ENCODE measurements around the gene AUTS2. TPM values are rescaled to one million over a fixed set of nuclear protein-coding genes. Genes with fewer than 3 reads are reported as not detected.

AUTS2 gene
- total RNA-seq, 1 experiment from 2014 or later = 42.1 TPM

DNA sequence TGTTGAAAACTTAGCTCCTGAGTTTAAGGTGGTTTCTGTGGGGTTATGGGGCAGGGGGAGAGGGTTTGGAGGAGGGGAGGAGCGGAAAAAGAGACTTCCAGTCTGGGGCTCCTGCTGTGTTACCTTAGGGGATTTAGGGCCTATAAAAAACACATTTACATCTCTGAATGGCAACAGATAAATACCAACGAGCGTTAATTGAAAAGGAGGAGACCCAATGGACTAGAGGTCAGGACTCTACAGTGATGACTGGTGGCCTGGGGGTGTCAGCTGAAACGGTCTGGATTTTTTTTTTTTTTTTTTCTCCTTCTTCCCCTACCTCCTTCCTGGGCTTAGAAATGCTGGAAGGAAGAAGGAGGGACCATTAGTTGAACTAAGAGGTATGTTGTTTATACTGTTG is 47.4 kb downstream of the AUTS2 start:
- BruUV-seq (replicated peaks) = no TSS peak
- POLR2A ChIA-PET (ENCODE audit: low non-redundant PET) = no interaction called here
- DNase-seq (ENCODE audit: low spot score) = no peak
- H3K4me1 ChIP-seq (ENCODE audit: insufficient read depth, low read length, poor library complexity, severe bottlenecking) = peaks cover 7% of the 10 kb centered on the region
- no peaks in the 10 kb centered on the region for H3K36me3 ChIP-seq (ENCODE audit: insufficient read depth, low read length, poor library complexity, severe bottlenecking)
- no peaks in the 10 kb centered on the region for H3K27me3 ChIP-seq (replicated peaks; ENCODE audit: insufficient read depth, low read depth, low read length, poor library complexity)
- H3K9me3 ChIP-seq (ENCODE audit: low read depth, low read length, poor library complexity, severe bottlenecking) = no peaks in the 10 kb centered on the region
- TF ChIP-seq EZH2 (IDR thresholded peaks at IDR 0.05; ENCODE audit: borderline replicate concordance, low read depth, low read length, poor library complexity, severe bottlenecking) (no peak), CTCF (conservative IDR thresholded peaks at IDR 0.05; ENCODE audit: low read depth, low read length) (no peak)
- intact Hi-C loops (cut with micrococcal nuclease; ENCODE audit: unreplicated experiment) = no loop called here
- no peak overlapping the region for H3K27ac ChIP-seq (ENCODE audit: low read depth, low read length, poor library complexity, severe bottlenecking)
- no peak overlapping the region for H3K4me3 ChIP-seq (ENCODE audit: low read depth, low read length, poor library complexity, severe bottlenecking)
- CTCF ChIA-PET = no interaction called here

DNA sequence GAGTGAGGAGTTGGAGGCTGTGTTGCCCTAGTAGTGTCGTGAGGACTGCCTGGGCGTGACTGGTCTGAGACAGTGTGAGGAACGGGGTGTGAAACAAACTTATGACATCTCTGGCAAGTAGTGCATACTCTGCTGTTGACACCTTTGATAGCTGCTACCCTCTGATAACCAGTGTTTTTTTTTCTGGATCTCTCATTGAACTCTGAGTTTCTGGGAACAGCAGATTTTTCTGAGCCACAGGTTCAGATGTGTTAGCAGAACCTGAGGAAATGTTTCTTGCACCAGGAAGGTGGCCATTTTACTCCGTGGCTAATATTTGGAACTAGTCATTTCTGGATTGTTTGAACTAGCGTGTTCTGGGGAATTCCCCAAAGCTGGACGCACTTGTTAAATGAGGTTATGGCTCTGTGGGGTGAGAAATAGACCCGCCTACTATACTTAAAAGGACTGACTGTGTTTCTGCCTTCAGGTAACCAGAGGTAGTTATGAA is 52.9 kb downstream of the AUTS2 start:
- BruUV-seq (replicated peaks) = no TSS peak
- no peak overlapping the region for H3K4me3 ChIP-seq (ENCODE audit: low read depth, low read length, poor library complexity, severe bottlenecking)
- H3K27ac ChIP-seq (ENCODE audit: low read depth, low read length, poor library complexity, severe bottlenecking) = no peak overlapping the region
- no peaks in the 10 kb centered on the region for H3K36me3 ChIP-seq (ENCODE audit: insufficient read depth, low read length, poor library complexity, severe bottlenecking)
- H3K4me1 ChIP-seq (ENCODE audit: insufficient read depth, low read length, poor library complexity, severe bottlenecking) = peaks cover 22% of the 10 kb centered on the region
- DNase-seq (ENCODE audit: low spot score) = no peak
- H3K27me3 ChIP-seq (replicated peaks; ENCODE audit: insufficient read depth, low read depth, low read length, poor library complexity) = no peaks in the 10 kb centered on the region
- ChIA-PET POLR2A (ENCODE audit: low non-redundant PET) (no interaction called here), CTCF (no interaction called here)
- no peak for TF ChIP-seq EZH2 (IDR thresholded peaks at IDR 0.05; ENCODE audit: borderline replicate concordance, low read depth, low read length, poor library complexity, severe bottlenecking)
- no peak for TF ChIP-seq CTCF (conservative IDR thresholded peaks at IDR 0.05; ENCODE audit: low read depth, low read length)
- no peaks in the 10 kb centered on the region for H3K9me3 ChIP-seq (ENCODE audit: low read depth, low read length, poor library complexity, severe bottlenecking)
- intact Hi-C loops (cut with micrococcal nuclease; ENCODE audit: unreplicated experiment) = no loop called here

DNA sequence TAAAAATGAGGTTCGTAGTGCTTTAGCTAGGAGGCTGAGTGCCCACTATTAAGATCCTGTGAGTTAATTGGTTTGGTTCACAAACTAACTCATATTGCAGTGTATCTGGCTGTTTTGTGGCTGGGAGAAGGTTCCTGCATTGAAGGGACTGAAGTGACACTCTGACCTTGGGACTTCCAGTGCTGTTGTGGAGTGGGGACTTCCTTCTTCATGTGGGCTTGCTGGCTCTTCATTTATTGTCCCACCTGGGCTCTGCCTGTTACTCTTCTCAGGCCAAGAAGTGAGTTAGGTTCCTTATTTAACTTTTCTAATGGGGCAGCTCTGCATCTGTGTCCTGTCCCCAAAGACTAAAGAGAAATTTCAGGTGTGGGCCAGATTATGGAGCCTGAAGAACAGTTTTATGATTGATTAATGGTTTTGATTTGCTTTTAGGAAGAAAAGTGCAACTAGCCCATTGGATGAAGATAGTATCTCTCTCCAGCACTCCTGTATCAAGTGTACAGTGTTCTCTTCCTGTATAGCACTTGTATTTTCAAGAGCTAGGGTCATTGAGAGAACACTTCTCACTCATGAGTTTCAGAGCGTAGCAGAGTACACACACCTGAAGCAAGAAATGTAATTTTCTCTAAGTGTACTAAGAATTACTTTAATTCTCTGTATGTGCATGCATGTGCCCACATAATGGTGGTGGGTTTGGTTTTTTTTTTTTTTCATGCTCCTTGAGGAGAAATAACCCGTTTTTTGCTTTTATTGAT is 54.8 kb downstream of the AUTS2 start:
- H3K4me3 ChIP-seq (ENCODE audit: low read depth, low read length, poor library complexity, severe bottlenecking) = no peak overlapping the region
- no peak for DNase-seq (ENCODE audit: low spot score)
- TF ChIP-seq EZH2 (IDR thresholded peaks at IDR 0.05; ENCODE audit: borderline replicate concordance, low read depth, low read length, poor library complexity, severe bottlenecking) = no peak
- no peak for TF ChIP-seq CTCF (conservative IDR thresholded peaks at IDR 0.05; ENCODE audit: low read depth, low read length)
- no peaks in the 10 kb centered on the region for H3K9me3 ChIP-seq (ENCODE audit: low read depth, low read length, poor library complexity, severe bottlenecking)
- ChIA-PET POLR2A (ENCODE audit: low non-redundant PET) (no interaction called here), CTCF (no interaction called here)
- no peak overlapping the region for H3K27ac ChIP-seq (ENCODE audit: low read depth, low read length, poor library complexity, severe bottlenecking)
- H3K36me3 ChIP-seq (ENCODE audit: insufficient read depth, low read length, poor library complexity, severe bottlenecking) = no peaks in the 10 kb centered on the region
- H3K27me3 ChIP-seq (replicated peaks; ENCODE audit: insufficient read depth, low read depth, low read length, poor library complexity) = no peaks in the 10 kb centered on the region
- intact Hi-C loops (cut with micrococcal nuclease; ENCODE audit: unreplicated experiment) = no loop called here
- no TSS peak for BruUV-seq (replicated peaks)
- H3K4me1 ChIP-seq (ENCODE audit: insufficient read depth, low read length, poor library complexity, severe bottlenecking) = peaks cover 30% of the 10 kb centered on the region

All from A673 (cell line).